ENCODE results near the gene DOLK. TPM values are rescaled to one million over a fixed set of nuclear protein-coding genes. Genes with fewer than 3 reads are reported as not detected.

The DOLK gene
- total RNA-seq, 3 donors from 2014 or later, result 8.7 to 9.9 (median 9.7) TPM

- H3K4me1 ChIP-seq (ENCODE audit: low read depth), result no peaks in the 10 kb centered on the region
- ATAC-seq (no peak), DNase-seq (no peak)
- no peaks in the 10 kb centered on the region for H3K9me3 ChIP-seq
- intact Hi-C loops (cut with DNase I, micrococcal nuclease), result loop anchor here (5.0 kb wide), 1 partner anchor 66 kb away; no protein-coding TSS in a partner anchor
- no peak overlapping the region for H3K4me3 ChIP-seq
- H3K36me3 ChIP-seq (ENCODE audit: low read depth), result no peaks in the 10 kb centered on the region
- no peak for TF ChIP-seq CTCF (IDR thresholded peaks at IDR 0.05)
Measured at GRCh38 chr9:128928624-128929023, 18.8 kb downstream of the DOLK start.

DNA sequence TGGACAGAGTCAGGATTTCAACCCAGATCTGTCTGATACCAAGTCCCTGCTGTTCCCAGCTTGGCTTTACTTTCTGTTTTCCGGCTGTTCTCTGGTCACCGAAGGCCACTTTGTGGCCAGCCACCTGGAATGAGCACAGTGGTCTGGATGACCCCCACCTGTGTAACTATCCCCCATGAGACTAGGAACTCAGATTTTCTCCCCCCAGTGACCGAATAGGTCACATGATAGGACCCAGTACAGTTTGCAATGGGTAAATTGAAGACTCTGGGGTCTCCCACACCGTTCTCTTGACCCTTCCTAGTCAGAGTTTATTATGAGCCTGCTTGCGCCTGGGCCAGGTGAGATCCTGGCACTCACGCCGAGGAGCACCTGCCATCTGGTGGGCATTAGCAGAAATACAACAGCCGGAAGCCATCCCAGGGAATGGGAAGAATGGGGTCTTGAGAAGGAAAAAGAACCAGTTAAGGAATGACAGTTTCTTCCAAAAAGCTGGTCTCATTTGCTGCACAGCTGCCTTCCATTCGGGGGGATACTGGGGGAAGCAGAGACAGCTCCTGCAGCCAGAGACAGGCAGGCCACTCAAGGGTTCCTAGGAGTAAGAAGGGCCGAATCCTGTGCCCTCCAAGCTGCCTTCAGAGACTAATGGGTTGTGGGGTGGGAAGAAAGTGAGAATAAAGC lies 19.5 kb downstream of the DOLK start:
- Histone ChIP-seq H3K4me3 (no peak overlapping the region), H3K36me3 (ENCODE audit: low read depth) (no peaks in the 10 kb centered on the region), H3K9me3 (no peaks in the 10 kb centered on the region), H3K4me1 (ENCODE audit: low read depth) (peaks cover 2% of the 10 kb centered on the region)
- peak; percentile 75 for TF ChIP-seq CTCF (IDR thresholded peaks at IDR 0.05)
- ATAC-seq, result peak; percentile 92
- peak in 2 of 3 donors; percentile 57 to 70 for DNase-seq
- intact Hi-C loops (cut with DNase I, micrococcal nuclease), result loop anchor here (5.0 kb wide), 1 partner anchor 66 kb away; no protein-coding TSS in a partner anchor

DNA sequence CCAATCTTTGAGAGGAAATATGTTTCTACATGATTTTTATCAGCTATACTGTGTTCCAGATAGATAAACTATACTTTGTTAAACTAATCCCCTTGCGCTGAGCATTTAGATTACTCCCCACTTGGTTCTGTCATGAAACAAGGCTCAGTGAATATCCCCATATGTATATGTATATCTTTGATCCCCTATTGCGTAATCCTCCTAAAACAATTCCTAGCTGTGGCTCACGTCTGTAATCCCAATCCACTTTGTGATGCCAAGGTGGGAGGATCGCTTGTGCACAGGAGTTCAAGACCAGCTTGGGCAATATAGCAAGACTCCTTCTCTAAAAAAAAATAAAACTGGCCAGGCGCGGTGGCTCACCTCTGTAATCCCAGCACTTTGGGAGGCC lies 23.9 kb downstream of the DOLK start:
- ATAC-seq (no peak), DNase-seq (no peak)
- H3K4me1 ChIP-seq (ENCODE audit: low read depth), result peaks cover 2% of the 10 kb centered on the region
- H3K4me3 ChIP-seq, result no peak overlapping the region
- H3K9me3 ChIP-seq, result no peaks in the 10 kb centered on the region
- no peaks in the 10 kb centered on the region for H3K36me3 ChIP-seq (ENCODE audit: low read depth)
- no peak for TF ChIP-seq CTCF (IDR thresholded peaks at IDR 0.05)
- intact Hi-C loops (cut with DNase I, micrococcal nuclease), result no loop called here

GRCh38 chr9:128921881-128922763 lies 25.3 kb downstream of the DOLK start:
- H3K4me1 ChIP-seq (ENCODE audit: low read depth), result peaks cover 2% of the 10 kb centered on the region

More at GRCh38 chr9:128921881-128922763, 25.3 kb downstream of the DOLK start:
- Histone ChIP-seq H3K9me3 (no peaks in the 10 kb centered on the region), H3K36me3 (ENCODE audit: low read depth) (no peaks in the 10 kb centered on the region), H3K4me3 (no peak overlapping the region)
- no peak for TF ChIP-seq CTCF (IDR thresholded peaks at IDR 0.05)
- intact Hi-C loops (cut with DNase I, micrococcal nuclease), result no loop called here
- DNase-seq (peak in 1 of 3 donors; percentile 51), ATAC-seq (peak; percentile 51)

Measured in mucosa of descending colon (tissue), 3 donors.